KMS-11 (cell line): ENCODE measurements around the gene NSUN7.

Experiments
- H2AFZ ChIP-seq: fragments of 200-600 bp; sonication (generic); 2 replicates; pipeline ENCODE4 v1.6.1; 2016; ENCODE audit warnings: antibody characterized with exemption, mixed run types, low read depth
- H3K27ac ChIP-seq: fragments of 200-600 bp; sonication (generic); 2 replicates; pipeline ENCODE4 v1.6.1; 2016; ENCODE audit warnings: mild to moderate bottlenecking, mixed run types
- H3K27me3 ChIP-seq: fragments of 200-600 bp; sonication (generic); 2 replicates; pipeline ENCODE4 v1.6.1; 2017; ENCODE audit warnings: mild to moderate bottlenecking, low read depth, mixed run types, moderate library complexity; ENCODE audit not compliant: insufficient read depth
- H3K36me3 ChIP-seq: fragments of 200-600 bp; sonication (generic); 2 replicates; pipeline ENCODE4 v1.6.1; 2017; ENCODE audit warnings: mild to moderate bottlenecking, mixed run types; ENCODE audit not compliant: insufficient read depth
- H3K4me1 ChIP-seq: fragments of 200-600 bp; sonication (generic); 2 replicates; pipeline ENCODE4 v1.6.1; 2016; ENCODE audit warnings: mild to moderate bottlenecking, low read depth, mixed run types; ENCODE audit not compliant: poor library complexity, severe bottlenecking
- H3K4me2 ChIP-seq: fragments of 200-600 bp; sonication (generic); 2 replicates; pipeline ENCODE4 v1.7.0; 2016; ENCODE audit warnings: mild to moderate bottlenecking, mixed run types
- H3K4me3 ChIP-seq: fragments of 200-600 bp; sonication (generic); IDR thresholded peaks from 2 replicates; pipeline ENCODE4 v1.6.1; 2017; ENCODE audit warnings: low read depth, low read length, mixed read lengths; ENCODE audit not compliant: insufficient read depth
- H3K79me2 ChIP-seq: fragments of 200-600 bp; sonication (generic); 2 replicates; pipeline ENCODE4 v1.6.1; 2016; ENCODE audit warnings: low read depth, mixed run types; ENCODE audit not compliant: insufficient read depth
- H3K9ac ChIP-seq: fragments of 200-600 bp; sonication (generic); 2 replicates; pipeline ENCODE4 v1.6.1; 2016; ENCODE audit warnings: mild to moderate bottlenecking, mixed run types
- H4K20me1 ChIP-seq: fragments of 200-600 bp; sonication (generic); 2 replicates; pipeline ENCODE4 v1.6.1; 2016; ENCODE audit warnings: mild to moderate bottlenecking, mixed run types; ENCODE audit not compliant: insufficient read depth
- CTCF ChIP-seq: fragments of 200-600 bp; sonication (generic); conservative IDR thresholded peaks from 2 replicates; pipeline ENCODE4 v1.6.1; 2017; ENCODE audit warnings: low read depth, mild to moderate bottlenecking, antibody characterized with exemption, low read length, moderate library complexity, mixed read lengths

NSUN7 gene

DNA sequence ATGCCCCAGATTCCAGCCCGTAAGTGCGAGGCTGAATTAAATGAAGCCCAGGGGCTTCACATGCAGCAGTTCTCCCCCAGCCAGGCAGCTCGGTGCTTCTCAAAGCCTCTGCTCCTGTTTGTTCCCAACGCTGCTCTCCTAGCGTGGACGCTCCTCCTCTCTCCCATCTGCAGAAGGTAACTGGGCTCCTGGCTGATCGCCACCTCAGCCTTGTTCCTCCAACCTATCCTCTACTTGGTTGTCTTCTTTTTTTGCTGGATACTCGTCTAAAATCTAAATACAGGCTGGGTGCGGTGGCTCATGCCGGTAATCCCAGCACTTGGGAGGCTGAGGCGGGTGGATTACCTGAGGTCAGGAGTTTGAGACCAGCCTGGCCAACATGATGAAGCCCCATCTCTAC lies 70.3 kb downstream of the NSUN7 start:
- no peaks in the 10 kb centered on the region for H3K79me2 ChIP-seq
- no peak overlapping the region for H3K27ac ChIP-seq
- no peak overlapping the region for H3K9ac ChIP-seq
- H3K4me1 ChIP-seq: no peaks in the 10 kb centered on the region
- H3K36me3 ChIP-seq: no peaks in the 10 kb centered on the region
- H3K4me2 ChIP-seq: no peak overlapping the region
- no peak overlapping the region for H2AFZ ChIP-seq
- H3K27me3 ChIP-seq: no peaks in the 10 kb centered on the region
- no peak for TF ChIP-seq CTCF
- H3K4me3 ChIP-seq: no peak overlapping the region
- H4K20me1 ChIP-seq: no peaks in the 10 kb centered on the region

DNA sequence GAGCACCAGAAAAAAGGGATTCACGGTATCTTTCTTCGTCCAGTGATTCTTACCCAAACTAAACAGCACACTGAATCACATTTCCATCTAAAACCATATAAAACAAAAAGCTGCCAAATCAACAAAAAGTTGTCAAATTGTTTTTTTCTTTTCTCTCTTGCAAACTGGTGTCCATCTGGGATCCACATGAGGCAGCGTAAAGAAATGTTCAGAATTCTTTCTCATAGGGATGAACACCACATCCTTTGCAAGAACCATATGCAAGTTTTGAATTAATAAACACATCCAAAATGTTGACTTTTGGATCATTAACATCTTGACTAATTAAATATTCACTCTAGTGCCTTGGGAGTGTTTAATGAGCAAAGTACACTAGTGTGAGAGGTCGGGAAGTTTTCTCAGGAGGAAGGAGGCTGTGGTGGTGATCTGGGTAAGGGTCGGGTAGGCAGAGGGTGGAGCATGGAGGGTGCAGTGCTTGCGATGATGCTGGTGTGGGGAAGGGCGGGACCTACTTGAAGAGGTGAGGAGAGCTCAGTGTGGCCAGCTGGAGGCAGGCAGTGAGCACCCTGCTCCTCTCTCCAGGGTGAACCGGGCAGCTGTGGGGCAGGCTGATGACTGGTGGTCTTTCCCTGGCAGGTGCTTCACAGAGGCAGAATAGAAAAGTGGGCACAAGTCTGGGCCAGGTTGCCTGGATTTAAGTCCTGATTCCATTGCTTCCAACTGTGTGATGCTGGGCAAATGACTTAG lies 72.8 kb downstream of the NSUN7 start:
- H3K27me3 ChIP-seq: no peaks in the 10 kb centered on the region
- H3K4me3 ChIP-seq: no peak overlapping the region

GRCh38 chr4:40825014-40825838 lies 75.5 kb downstream of the NSUN7 start:
- Histone ChIP-seq H3K4me1 (no peaks in the 10 kb centered on the region), H3K9ac (no peak overlapping the region), H3K79me2 (no peaks in the 10 kb centered on the region), H3K36me3 (no peaks in the 10 kb centered on the region), H2AFZ (no peak overlapping the region), H4K20me1 (no peaks in the 10 kb centered on the region), H3K27ac (no peak overlapping the region), H3K4me3 (no peak overlapping the region), H3K4me2 (no peak overlapping the region), H3K27me3 (no peaks in the 10 kb centered on the region)
- TF ChIP-seq CTCF: no peak

More for the DNA sequence above, 72.8 kb downstream of the NSUN7 start:
- H4K20me1 ChIP-seq: no peaks in the 10 kb centered on the region
- no peaks in the 10 kb centered on the region for H3K4me1 ChIP-seq
- no peaks in the 10 kb centered on the region for H3K79me2 ChIP-seq
- H2AFZ ChIP-seq: no peak overlapping the region
- TF ChIP-seq CTCF: no peak
- no peak overlapping the region for H3K9ac ChIP-seq
- no peak overlapping the region for H3K4me2 ChIP-seq
- no peak overlapping the region for H3K27ac ChIP-seq
- H3K36me3 ChIP-seq: no peaks in the 10 kb centered on the region

GRCh38 chr4:40826821-40827220 lies 77.1 kb downstream of the NSUN7 start:
- no peak overlapping the region for H3K4me2 ChIP-seq
- no peak overlapping the region for H3K9ac ChIP-seq
- H3K4me3 ChIP-seq: no peak overlapping the region
- no peak for TF ChIP-seq CTCF
- H3K79me2 ChIP-seq: no peaks in the 10 kb centered on the region
- H4K20me1 ChIP-seq: no peaks in the 10 kb centered on the region
- no peaks in the 10 kb centered on the region for H3K4me1 ChIP-seq
- no peaks in the 10 kb centered on the region for H3K36me3 ChIP-seq
- no peak overlapping the region for H3K27ac ChIP-seq
- H3K27me3 ChIP-seq: no peaks in the 10 kb centered on the region
- no peak overlapping the region for H2AFZ ChIP-seq
